CD4-positive, alpha-beta T cell treated with Interleukin-4 for 1 hour (primary cell): ENCODE data around the gene MSMB.
"Not testable (repeated sequence)": the region's sequence is repeated elsewhere in the genome, so short reads cannot be mapped to it uniquely, and the experiment has no call there.

Experiments used
- DNase-seq, 2 donors: peaks; one replicate each; pipeline ENCODE4 v3.0.0-alpha.2; 2020 to 2022

The MSMB gene

DNA sequence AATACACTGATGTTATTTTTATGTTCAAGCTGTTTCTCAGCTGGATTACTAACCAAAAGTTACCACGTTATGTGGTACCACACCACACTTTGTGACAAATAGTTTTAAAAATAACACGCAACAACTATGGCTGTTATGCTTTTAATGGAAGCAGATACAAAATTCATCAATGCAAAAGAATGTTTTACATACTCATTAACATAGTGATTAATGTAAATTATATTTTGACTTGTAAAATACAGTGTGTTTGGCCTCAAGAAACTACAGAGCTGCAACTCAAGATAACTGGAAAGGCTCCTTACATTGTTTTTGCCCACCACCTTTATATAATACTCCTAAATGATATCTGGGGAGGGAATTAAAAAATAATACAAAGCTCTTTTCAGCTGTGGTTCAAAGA lies 41.1 kb downstream of the MSMB start:
- no peak for DNase-seq

GRCh38 chr10:46002916-46003693 lies 43.0 kb downstream of the MSMB start:
- no peak for DNase-seq

GRCh38 chr10:46002189-46002687 lies 43.8 kb downstream of the MSMB start:
- not testable (repeated sequence) for DNase-seq

GRCh38 chr10:46001187-46001756 lies 44.8 kb downstream of the MSMB start:
- no peak for DNase-seq

DNA sequence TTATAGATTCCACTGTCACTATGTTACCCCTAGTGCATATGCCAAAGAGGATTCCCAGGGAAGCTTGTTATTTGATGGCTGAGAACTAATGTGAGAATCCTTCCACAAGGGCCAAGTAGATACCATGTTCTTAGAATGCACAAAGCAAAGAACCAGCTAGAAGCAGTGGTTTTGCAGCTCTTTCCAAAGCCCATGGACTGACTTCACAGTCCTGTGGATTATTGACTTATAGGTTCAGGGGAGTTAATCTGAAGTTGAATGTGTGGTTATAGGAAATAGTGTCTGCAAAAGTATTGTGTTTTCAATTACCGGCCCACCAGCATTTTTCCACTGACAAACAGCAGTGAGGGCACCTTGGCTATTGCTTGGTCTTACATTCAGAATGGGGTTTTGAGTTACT lies 45.5 kb downstream of the MSMB start:
- DNase-seq, result no peak

DNA sequence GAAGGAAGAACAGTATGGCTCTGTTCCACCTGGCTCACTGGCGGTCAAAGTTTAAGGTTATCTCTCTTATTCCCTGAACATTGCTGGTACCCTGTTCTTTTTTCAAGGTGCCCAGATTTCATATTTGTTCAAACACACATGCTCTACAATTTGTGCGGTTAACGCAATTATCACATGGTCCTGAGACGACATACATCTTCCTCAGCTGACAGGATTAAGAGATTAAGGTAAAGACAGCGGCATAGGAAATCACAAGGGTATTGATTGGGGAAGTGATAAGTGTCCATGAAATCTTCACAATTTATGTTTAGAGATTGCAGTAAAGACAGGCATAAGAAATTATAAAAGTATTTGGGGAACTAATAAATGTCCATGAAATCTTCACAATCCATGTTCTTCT lies 46.1 kb downstream of the MSMB start:
- not testable (repeated sequence) for DNase-seq

GRCh38 chr10:45997994-45998763 lies 47.9 kb downstream of the MSMB start:
- no peak for DNase-seq

GRCh38 chr10:45997557-45997956 lies 48.5 kb downstream of the MSMB start:
- DNase-seq, result no peak

GRCh38 chr10:45985590-45985989 lies 60.5 kb downstream of the MSMB start:
- not testable (repeated sequence) for DNase-seq

DNA sequence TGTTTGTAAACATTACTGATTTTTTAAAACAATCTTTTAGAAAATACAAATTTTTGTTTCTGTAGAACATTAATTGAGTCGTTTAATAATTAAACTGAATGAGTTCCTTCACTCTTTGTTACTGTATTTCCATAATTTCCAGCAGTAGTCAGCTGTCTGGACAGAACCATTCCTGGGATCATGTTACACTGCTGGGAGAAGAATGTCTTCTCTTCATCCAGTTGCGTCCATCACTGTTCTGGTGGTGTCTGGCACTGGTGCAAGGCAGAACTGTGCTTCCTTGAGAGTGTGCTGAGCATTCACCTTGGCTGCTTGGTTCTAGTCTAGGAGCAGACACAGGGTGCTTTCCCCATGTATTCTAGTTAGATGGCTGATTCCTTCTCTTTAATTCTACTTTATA lies 61.6 kb downstream of the MSMB start:
- DNase-seq, result not testable (repeated sequence)

- peak; percentile 54 to 72 for DNase-seq
Observed at GRCh38 chr10:45983538-45984186, 62.4 kb downstream of the MSMB start.
